A549 (cell line): ENCODE measurements around the gene ACOXL.

Experiments
- KDM1A ChIP-seq: fragments of 200-600 bp; sonication (generic); IDR thresholded peaks from 2 replicates; pipeline ENCODE4 v1.6.1; 2016; ENCODE audit warnings: low read depth, mild to moderate bottlenecking
- MAFK ChIP-seq: fragments of 450-650 bp; IDR thresholded peaks from 2 replicates; pipeline ENCODE4 v1.6.1; 2014; ENCODE audit not compliant: partially characterized antibody
- MYC ChIP-seq: IDR thresholded peaks from 2 replicates; pipeline ENCODE4 v1.6.1; 2012; ENCODE audit warnings: mild to moderate bottlenecking, inconsistent platforms, low read length, improper control_type of control experiment, borderline replicate concordance
- POLR2A ChIP-seq: IDR thresholded peaks from 2 replicates; pipeline ENCODE4 v1.6.1; 2012; ENCODE audit warnings: mild to moderate bottlenecking, low read length
- RAD21 ChIP-seq, 2 experiments: fragments of >200 bp in 1 of 2; sonication (Bioruptor Twin) in 1 of 2; formaldehyde crosslinking in 1 of 2; IDR thresholded peaks in 1 of 2; conservative IDR thresholded peaks in 1 of 2; 2 replicates in 1 of 2; 3 replicates in 1 of 2; pipeline ENCODE4 v1.6.1; 2012 to 2018; ENCODE audit warnings: inconsistent platforms in 1 of 2
- RARB ChIP-seq: fragments of 250-450 bp; sonication (Bioruptor Pico); IDR thresholded peaks from 2 replicates; pipeline ENCODE4 v1.8.0; 2021; ENCODE audit warnings: mild to moderate bottlenecking, moderate library complexity
- RCOR1 ChIP-seq: fragments of 150-350 bp; IDR thresholded peaks from 2 replicates; pipeline ENCODE4 v1.6.1; 2014; ENCODE audit warnings: antibody characterized with exemption, low read length, low read depth
- TP53 ChIP-seq: fragments of 250-450 bp; sonication (Bioruptor Pico); IDR thresholded peaks from 2 replicates; pipeline ENCODE4 v1.5.0; 2021; ENCODE audit warnings: mild to moderate bottlenecking, moderate library complexity
- TF ChIP-seq, protein P1 (sequence below): IDR thresholded peaks from 2 replicates; pipeline ENCODE4 v1.6.1; 2012
- TF ChIP-seq, protein P2 (sequence below): fragments of >200 bp; sonication (Bioruptor Twin); formaldehyde crosslinking; IDR thresholded peaks from 2 replicates; pipeline ENCODE4 v1.6.1; 2016
- TF ChIP-seq, protein P3 (sequence below): fragments of >200 bp; sonication (Bioruptor Twin); formaldehyde crosslinking; IDR thresholded peaks from 3 replicates; pipeline ENCODE4 v1.5.1; 2016

DNA sequence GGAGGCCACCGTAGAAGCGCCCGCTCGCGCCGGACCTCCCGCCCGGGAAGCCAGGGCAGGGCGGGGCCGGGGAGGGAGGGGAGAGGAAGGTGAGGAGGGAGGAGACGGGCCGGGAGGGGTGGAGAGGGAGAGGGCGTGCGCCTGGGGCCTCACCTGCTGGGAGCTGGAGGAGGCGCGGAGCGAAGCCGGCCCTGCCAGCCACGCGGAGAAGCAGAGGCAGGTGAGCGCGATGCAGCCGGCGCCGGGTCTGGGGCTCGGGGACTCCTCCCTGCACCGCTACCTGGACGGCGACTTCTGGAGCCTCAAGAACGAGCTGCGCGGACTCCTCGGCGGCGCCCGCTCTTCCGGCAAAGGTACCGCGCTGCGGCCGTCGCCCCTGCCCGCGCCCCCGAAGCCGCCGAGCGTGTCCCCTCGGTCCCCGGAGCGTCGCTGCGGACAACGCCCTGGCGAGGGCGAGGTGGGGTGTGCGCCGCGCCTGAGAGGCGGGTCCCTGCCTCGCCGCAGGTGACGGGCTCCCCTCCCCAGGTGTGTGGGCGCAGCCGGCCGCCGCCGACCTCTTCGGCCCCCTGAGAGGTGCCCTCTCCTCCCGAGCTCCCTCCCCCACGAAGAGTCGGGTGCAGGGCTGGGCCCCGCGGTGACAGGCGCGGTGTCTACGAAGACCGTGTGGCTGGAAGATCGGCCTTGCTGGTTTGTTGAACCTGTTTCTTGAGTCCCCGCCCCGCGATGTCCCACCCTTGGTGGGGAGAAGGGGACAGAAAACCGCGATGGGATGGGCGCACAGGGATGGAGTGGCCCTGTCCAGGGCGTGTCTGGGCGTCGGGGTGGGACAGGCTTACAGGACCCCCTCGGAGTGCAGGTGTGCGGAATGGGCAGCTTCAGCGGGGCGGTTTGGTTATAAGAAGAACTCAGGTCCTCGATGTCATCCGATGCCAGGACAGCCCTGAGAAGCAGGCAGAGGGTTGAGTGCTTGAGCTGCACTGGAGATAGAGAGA, at the start of gene ACOXL:
- TF ChIP-seq, protein P1, sequence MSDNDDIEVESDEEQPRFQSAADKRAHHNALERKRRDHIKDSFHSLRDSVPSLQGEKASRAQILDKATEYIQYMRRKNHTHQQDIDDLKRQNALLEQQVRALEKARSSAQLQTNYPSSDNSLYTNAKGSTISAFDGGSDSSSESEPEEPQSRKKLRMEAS, result no peak
- TF ChIP-seq, protein P2, sequence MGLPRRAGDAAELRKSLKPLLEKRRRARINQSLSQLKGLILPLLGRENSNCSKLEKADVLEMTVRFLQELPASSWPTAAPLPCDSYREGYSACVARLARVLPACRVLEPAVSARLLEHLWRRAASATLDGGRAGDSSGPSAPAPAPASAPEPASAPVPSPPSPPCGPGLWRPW, result no peak
- TF ChIP-seq MAFK (no peak), RAD21 (conservative IDR thresholded peaks at IDR 0.05 in 1 of 2, IDR thresholded peaks at IDR 0.05 in 1 of 2) (no peak), TP53 (CRISPR knock-in tag) (no peak), KDM1A (no peak), POLR2A (no peak), MYC (no peak), RCOR1 (no peak), RARB (CRISPR knock-in tag) (no peak)
- TF ChIP-seq, protein P3, sequence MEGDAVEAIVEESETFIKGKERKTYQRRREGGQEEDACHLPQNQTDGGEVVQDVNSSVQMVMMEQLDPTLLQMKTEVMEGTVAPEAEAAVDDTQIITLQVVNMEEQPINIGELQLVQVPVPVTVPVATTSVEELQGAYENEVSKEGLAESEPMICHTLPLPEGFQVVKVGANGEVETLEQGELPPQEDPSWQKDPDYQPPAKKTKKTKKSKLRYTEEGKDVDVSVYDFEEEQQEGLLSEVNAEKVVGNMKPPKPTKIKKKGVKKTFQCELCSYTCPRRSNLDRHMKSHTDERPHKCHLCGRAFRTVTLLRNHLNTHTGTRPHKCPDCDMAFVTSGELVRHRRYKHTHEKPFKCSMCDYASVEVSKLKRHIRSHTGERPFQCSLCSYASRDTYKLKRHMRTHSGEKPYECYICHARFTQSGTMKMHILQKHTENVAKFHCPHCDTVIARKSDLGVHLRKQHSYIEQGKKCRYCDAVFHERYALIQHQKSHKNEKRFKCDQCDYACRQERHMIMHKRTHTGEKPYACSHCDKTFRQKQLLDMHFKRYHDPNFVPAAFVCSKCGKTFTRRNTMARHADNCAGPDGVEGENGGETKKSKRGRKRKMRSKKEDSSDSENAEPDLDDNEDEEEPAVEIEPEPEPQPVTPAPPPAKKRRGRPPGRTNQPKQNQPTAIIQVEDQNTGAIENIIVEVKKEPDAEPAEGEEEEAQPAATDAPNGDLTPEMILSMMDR, result no peak
